ENCODE data around the gene CHRNB2.
A peak's percentile ranks its signal among the peaks of the same experiment; 100 is the strongest.

DNA sequence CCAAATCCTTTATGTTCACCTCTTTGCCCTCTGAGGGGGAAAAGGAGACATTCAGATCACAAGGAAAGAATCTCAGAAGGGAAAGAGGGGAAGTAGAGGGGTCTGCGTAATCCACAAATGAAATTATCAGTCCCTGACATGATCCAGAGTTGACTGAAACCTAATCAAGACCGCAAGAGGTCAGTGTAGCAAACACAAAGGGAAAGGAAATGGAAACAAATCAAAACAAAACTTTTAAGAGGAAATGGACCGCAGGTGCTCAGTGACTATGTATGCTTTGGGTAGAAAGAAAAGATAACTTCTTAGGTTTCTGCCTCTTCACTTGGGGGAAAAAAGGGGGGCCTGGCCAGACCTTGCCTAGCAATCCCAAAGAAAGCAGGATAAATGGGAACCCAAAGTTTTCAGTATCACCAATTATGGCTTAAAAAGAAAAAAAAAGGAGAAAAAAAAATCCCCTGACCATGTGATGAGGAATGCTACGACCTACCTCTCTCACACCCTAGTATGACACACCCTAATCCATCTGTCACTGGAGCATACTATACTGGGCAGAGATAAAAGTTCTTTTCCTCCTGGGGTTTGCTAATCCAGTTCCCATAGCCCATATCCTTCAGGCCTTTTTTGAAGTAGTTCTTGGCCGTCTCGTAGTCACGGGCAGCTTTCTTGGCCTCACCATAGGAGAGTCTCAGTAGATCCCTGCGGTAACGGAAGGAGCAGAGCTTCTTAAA, 16.9 kb downstream of the CHRNB2 start:
- TF ChIP-seq POLR2AphosphoS5 (IDR thresholded peaks at IDR 0.05; ENCODE audit: insufficient read depth, low read depth, low read length) (no peak), POLR2A (IDR thresholded peaks at IDR 0.05; ENCODE audit: low read depth, low read length) (no peak), JUN (IDR thresholded peaks at IDR 0.05; ENCODE audit: borderline replicate concordance, insufficient read depth, insufficient read length, low read depth) (no peak), CTCF (IDR thresholded peaks at IDR 0.05; ENCODE audit: extremely low read depth in 1 of 2, insufficient read depth in 1 of 2, low read depth in 1 of 2, low read length in 2 of 2) (peak in 1 of 2 donors; percentile 30), EZH2 (IDR thresholded peaks at IDR 0.05; ENCODE audit: borderline replicate concordance, low read depth, low read length, severe bottlenecking) (no peak), GATA2 (IDR thresholded peaks at IDR 0.05; ENCODE audit: insufficient read depth, insufficient read length, low read depth, low read length) (no peak), MAX (IDR thresholded peaks at IDR 0.05; ENCODE audit: insufficient read depth, insufficient read length) (no peak), MYC (IDR thresholded peaks at IDR 0.05; ENCODE audit: low read depth, low read length) (no peak)
